ENCODE data around the gene SLC8A2. TPM values are rescaled to one million over a fixed set of nuclear protein-coding genes. Genes with fewer than 3 reads are reported as not detected.

SLC8A2 gene
- total and polyA plus RNA-seq, 2 of the 8 experiments (the other 6 are each of a cell fraction or from before 2014, with no cell fraction given), result 7.3 to 12.4 TPM

- peaks cover 9% of the 10 kb centered on the region for H3K23me2 ChIP-seq (ENCODE audit: low read depth, low read length)
- H3K9ac ChIP-seq (replicated peaks in 1 of 4; ENCODE audit: extremely low read depth in 1 of 4, low read depth in 3 of 4, low read length in 3 of 4), result no peak overlapping the region
- no peak overlapping the region for H2BK120ac ChIP-seq (replicated peaks; ENCODE audit: low read depth, low read length)
- H4K8ac ChIP-seq (ENCODE audit: extremely low read depth, insufficient read depth, low read length), result no peak overlapping the region
- H2BK20ac ChIP-seq (ENCODE audit: low read length), result no peak overlapping the region
- H3K27ac ChIP-seq (ENCODE audit: low read depth, low read length), result no peak overlapping the region
- H2BK15ac ChIP-seq (ENCODE audit: low read length), result no peak overlapping the region
- 94% methylated on average over 4 of the region's 4 CpGs; no CpG with 5 or more reads in 1 of the 2 experiments for WGBS, 2 experiments (ENCODE audit: extremely low coverage in 1 of 2, insufficient coverage in 1 of 2, insufficient read length in 1 of 2, insufficient replicate concordance in 2 of 2, low coverage in 1 of 2, low lambda C conversion rate in 2 of 2, missing lambda C conversion rate in 1 of 2)
- no peaks in the 10 kb centered on the region for H3K27me3 ChIP-seq (replicated peaks in 1 of 4; ENCODE audit: control insufficient read depth in 3 of 4, extremely low read depth in 1 of 4, insufficient read depth in 3 of 4, low read length in 3 of 4)
- no peak overlapping the region for H3K4me3 ChIP-seq (ENCODE audit: extremely low read depth in 1 of 4, insufficient read depth in 2 of 4, low read depth in 3 of 4, low read length in 4 of 4)
- no peak overlapping the region for H3K56ac ChIP-seq (replicated peaks; ENCODE audit: insufficient read length, low read depth, low read length)
- H3K4me2 ChIP-seq (ENCODE audit: insufficient read depth in 1 of 2, low read depth in 2 of 2, low read length in 2 of 2), result no peak overlapping the region
- no peaks in the 10 kb centered on the region for H3K79me2 ChIP-seq (ENCODE audit: control insufficient read depth in 1 of 2, insufficient read depth in 2 of 2, low read length in 2 of 2)
- H3K36me3 ChIP-seq (ENCODE audit: control insufficient read depth in 2 of 4, insufficient read depth in 4 of 4, low read length in 3 of 4), result no peaks in the 10 kb centered on the region
- POLR2A ChIA-PET (ENCODE audit: partially characterized antibody), result interaction anchor here (0.7 kb wide), 1 partner anchor 22 kb away, joined by 3 read pairs; no protein-coding TSS in a partner anchor
- DNase-seq (ENCODE audit: low read depth in 1 of 2, low spot score in 2 of 2), result no peak
- H3K4ac ChIP-seq (replicated peaks; ENCODE audit: insufficient read length, low read depth, low read length), result no peak overlapping the region
- no peak overlapping the region for H3K14ac ChIP-seq (ENCODE audit: insufficient read length)
- peaks cover 0 to 4% of the 10 kb centered on the region in 2 experiments for H4K20me1 ChIP-seq (replicated peaks in 1 of 2; ENCODE audit: control insufficient read depth in 1 of 2, insufficient read depth in 2 of 2, low read length in 2 of 2)
- no peak overlapping the region for H3K23ac ChIP-seq (ENCODE audit: insufficient read length)
- H2BK5ac ChIP-seq (ENCODE audit: low read depth, low read length), result no peak overlapping the region
- no peaks in the 10 kb centered on the region for H3K9me3 ChIP-seq (ENCODE audit: insufficient read depth in 2 of 2, low read depth in 1 of 2, low read length in 1 of 2)
- H2AFZ ChIP-seq (ENCODE audit: low read length), result no peak overlapping the region
- H4K91ac ChIP-seq (replicated peaks; ENCODE audit: insufficient read length, low read length), result no peak overlapping the region
- no peak overlapping the region for H2AK5ac ChIP-seq (ENCODE audit: low read depth, low read length)
- no peak overlapping the region for H3K18ac ChIP-seq (ENCODE audit: extremely low read depth, low read length)
- no peak for FAIRE-seq
- CTCF ChIA-PET (ENCODE audit: partially characterized antibody), result no interaction called here
- TF ChIP-seq BACH1 (IDR thresholded peaks at IDR 0.05; ENCODE audit: low read length) (no peak), TCF12 (IDR thresholded peaks at IDR 0.05; ENCODE audit: low read depth, low read length) (no peak), YY1 (IDR thresholded peaks at IDR 0.05; ENCODE audit: low read depth, low read length) (no peak), KDM5A (IDR thresholded peaks at IDR 0.05; ENCODE audit: low read length) (no peak), EGR1 (IDR thresholded peaks at IDR 0.05; ENCODE audit: borderline replicate concordance, low read depth, low read length) (no peak), GTF2F1 (IDR thresholded peaks at IDR 0.05; ENCODE audit: borderline replicate concordance, low read depth, low read length) (no peak), SIN3A (conservative IDR thresholded peaks at IDR 0.05 in 1 of 2, IDR thresholded peaks at IDR 0.05 in 1 of 2; ENCODE audit: low read depth in 1 of 2, low read length in 2 of 2) (no peak), PHF8 (conservative IDR thresholded peaks at IDR 0.05; ENCODE audit: low read depth, low read length) (no peak), CHD1 (IDR thresholded peaks at IDR 0.05; ENCODE audit: low read depth, low read length) (no peak), NANOG (IDR thresholded peaks at IDR 0.05; ENCODE audit: insufficient read depth, low read depth, low read length, poor library complexity, severe bottlenecking) (no peak)
- H2BK12ac ChIP-seq (ENCODE audit: low read depth, low read length), result no peak overlapping the region
- peaks cover 0 to 5% (median 4%) of the 10 kb centered on the region in 4 experiments; a peak in 4 of 7 replicates for H3K4me1 ChIP-seq (replicated peaks in 1 of 4; ENCODE audit: control insufficient read depth in 3 of 4, insufficient read depth in 4 of 4, low read length in 3 of 4)
- no peak overlapping the region for H4K5ac ChIP-seq (ENCODE audit: insufficient read length, low read depth, low read length)
- H3K79me1 ChIP-seq (ENCODE audit: low read depth, low read length), result no peaks in the 10 kb centered on the region; the same call in 1 of the 2 replicates
Measured at GRCh38 chr19:47405197-47405550, 66.5 kb downstream of the SLC8A2 start.
